ENCODE measurements around the gene ZNF43.
A peak's percentile ranks its signal among the peaks of the same experiment; 100 is the strongest.
"Not testable (repeated sequence)": the region's sequence is repeated elsewhere in the genome, so short reads cannot be mapped to it uniquely, and the experiment has no call there.

ZNF43 gene

DNA sequence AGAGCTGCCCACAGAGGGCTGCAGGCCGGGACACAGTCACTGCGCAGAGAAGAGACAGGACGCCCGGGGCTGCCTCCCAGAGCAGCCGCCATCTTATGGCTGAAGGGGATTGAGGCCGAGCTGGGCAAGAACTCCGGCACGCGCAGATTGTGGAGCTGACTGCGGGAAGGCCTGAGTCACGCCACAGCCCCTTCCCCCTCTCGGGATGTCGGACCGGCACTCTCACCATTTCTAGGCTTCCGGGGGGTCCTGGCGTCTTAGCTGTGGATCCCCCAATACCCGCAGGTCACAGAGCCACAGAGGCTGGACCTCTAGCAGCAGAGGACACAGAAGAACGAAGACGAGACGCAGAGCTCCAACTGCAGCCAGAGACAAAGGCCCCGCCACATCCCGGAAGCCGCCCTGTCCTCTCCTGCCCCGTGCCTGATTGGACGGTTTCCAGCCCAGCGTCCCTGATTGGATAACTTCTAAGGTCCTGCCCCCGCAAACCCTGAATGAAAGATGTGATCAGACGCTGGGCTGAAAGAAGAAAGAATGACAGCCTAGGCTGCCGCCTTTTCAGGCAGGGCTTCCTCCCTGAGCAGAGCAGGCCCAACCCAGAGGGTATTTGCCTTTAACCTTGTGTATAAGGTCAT, at the start of gene ZNF43:
ZNF43 (minus strand) TSS at position 373 of the 635 bp plus-strand sequence; CDS start at position 229, 144 bp downstream.
- peak; percentile 94 to 95 for DNase-seq

DNA sequence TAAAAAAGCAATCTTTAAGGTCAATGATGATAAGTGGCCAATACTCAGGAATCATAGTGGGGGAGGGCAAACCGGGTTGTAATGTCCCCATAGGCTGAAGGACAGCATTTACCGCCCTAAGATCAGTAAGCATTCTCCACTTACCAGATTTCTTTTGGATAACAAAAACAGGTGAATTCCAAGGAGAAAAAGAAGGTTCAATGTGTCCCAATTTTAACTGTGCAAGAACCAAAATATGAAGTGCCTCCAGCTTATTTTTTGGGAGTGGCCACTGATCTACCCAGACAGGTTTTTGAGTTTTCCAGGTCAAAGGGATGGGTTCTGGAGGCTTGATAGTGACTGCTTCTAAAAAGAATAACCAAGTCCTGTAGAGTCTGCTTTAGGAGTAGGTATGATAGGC, 49.5 kb upstream of the ZNF43 start:
- not testable (repeated sequence) for DNase-seq

DNA sequence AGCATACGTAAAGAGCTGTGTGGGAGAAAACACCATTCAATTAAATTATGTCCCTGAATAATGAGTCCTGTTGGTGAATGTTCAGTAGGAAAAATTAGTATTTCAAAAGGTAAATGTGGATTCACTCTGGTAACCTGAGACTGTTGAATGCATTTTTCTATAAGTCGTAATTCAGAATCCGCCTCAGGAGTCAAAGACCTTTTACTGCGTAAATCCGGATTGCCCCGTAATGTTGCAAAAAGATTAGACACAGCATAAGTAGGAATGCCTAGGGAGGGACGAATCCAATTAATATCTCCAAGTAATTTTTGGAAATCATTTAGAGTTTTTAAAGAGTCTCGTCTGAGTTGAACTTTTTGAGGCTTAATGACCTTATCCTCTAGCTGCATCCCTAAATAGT, 48.8 kb upstream of the ZNF43 start:
- not testable (repeated sequence) for DNase-seq

DNA sequence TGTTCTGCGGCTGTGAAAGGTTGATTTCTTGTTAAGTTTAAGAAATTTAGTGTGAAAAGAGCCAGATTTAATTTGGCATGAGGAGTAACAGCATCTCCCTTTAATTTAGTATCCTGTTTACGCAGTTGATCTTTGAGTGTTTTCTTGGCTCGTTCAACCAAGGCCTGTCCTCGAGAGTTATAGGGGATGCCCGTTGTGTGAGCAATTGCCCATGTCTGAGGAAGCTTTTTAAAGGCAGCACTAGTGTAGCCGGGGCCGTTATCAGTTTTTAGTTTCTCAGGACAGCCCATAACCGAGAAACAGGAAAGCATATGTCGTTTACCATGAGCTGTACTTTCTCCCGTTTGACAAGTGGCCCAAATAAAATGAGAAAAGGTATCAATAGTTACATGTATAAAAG, 47.5 kb upstream of the ZNF43 start:
- no peak for DNase-seq

DNA sequence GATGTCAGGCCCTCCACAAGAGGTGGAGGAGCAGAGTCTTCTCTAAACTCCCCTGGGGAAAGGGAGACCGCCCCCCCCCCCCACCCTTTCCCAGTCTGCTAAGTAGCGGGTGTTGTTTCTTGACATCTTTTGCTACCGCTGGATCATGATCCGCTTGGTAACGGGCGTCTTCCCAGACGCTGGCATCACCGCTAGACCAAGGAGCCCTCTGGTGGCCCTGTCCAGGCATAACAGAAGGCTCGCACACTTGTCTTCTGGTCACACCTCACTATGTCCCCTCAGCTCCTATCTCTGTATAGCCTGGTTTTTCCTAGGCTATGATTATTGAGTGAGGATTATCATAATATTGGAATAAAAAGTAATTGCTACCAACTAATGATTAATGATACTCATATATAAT, 44.8 kb upstream of the ZNF43 start:
- DNase-seq: not testable (repeated sequence)

DNA sequence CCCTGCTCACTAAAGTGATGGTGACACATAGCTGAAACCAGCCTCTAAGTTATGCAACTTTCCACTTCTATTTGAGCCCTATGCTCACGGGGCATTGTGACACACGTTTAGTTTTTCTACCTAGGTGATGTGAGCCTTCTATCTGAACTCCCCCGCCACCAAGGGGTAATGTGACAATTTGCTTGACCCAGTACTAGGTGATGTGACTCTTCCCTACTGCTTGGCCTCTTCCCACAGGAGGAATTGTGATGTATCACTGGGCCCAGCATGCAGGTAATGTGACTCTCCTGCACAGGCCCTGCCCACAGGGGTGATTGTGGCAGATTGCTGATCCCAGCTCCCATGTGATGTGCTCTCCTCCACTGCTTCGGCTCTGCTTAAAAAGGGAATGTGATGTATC, 42.7 kb upstream of the ZNF43 start:
- no peak for DNase-seq

DNA sequence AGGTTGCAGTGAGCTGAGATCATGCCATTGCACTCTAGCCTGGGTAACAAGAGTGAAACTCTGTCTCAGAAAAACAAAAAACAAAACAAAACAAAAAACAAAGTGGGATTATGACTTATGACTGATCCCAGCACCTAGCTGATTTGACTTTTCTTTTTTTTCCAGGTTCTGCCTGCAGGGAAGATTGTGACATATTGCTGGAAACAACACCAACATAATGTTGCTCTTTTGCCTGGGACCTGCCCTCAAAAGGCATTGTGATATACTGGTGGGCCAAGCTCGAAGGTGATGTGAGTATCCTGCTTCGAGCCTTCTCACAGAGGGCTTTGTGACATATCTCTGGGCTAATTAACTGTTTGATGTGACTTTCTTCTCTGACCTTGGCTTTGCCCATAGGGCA, 42.0 kb upstream of the ZNF43 start:
- DNase-seq: no peak

DNA sequence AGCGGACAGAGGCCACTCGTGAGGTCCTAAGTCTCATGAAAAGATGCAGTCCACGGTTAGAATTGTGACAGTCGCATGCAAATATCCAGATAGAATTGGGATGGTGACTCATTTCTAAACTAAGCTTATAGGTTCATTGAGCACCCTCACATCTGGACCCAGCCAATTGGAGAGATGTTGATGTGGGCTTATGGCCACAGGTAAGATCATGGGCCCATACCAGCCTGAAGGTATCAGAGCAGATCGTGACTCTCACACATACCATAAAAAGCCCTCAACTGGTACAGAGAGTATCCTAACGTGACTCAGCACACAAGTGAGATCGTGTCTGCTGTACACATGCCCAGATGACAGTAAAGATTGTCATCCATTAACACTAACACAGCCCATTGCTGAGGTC, 40.6 kb upstream of the ZNF43 start:
- not testable (repeated sequence) for DNase-seq

DNA sequence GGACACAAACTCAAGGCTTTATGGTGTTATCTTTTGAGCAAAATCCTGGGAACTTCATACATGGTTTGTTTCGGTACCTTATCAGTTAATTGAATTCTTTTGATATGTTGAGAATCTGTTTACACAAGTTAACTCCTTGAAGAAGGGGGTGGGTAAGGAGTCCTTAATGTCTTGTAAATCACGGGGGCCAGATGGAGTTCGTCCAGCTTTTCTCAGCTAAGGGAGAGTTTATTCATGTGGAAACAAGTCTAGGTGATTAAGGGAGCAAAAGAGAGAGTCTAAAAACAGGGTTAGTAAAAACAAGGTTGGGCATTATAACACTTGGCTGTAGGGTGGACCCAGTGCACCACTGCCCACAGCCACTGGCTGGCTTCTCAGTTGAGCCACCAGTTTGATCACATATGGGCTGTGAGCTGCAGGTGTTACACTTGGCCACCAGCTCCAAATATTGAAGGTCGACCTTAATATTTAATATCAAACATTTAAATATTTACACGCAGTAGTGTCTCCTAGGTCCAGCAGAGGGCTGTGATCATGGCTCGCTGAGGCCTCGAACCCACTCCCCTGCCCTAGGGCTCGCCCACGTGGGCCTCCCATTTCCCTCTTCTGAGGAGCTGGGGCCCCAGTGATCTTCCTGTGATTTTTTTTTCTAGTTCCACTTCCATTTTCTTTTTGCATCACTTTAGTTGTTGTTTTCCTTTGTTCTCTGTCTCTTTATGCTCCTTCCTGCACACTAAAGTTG, 21.0 kb upstream of the ZNF43 start:
- DNase-seq: no peak

DNA sequence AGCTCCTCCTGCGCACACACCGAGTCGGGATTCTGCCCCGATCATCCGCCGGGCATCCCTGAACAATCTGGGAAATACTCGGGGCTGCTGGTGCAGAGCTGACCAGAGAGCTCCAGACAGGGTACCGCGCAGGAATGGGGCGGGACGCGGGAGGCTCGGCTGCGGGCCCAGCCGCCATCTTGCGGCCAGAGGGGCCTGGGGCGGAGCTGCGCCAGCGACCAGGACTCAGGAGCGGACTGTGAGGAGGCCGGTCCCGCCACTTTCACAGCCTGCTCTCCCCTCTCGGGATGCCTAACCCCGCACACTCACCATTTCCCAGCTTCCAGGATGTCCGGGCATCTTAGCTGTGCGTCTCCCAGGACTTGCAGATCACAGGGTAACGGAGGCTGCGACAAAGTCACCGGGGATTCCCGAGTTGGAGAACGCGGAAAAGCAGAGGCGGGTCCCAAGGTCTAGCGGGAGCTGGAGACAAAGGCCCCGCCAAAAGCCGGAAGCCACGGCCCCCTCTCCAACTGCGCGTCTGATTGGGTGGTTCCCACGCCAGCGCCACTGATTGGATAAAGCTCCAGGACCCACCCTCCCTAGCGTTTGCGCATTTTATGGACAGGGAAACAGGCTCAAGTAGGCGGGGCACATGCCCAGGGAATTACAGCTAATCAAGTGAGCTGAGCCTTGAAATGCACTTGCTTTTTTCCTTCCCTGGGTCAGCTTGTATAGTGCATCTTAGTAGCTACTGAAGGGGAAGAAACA, 15.8 kb upstream of the ZNF43 start:
- DNase-seq: peak; percentile 90 to 92

DNA sequence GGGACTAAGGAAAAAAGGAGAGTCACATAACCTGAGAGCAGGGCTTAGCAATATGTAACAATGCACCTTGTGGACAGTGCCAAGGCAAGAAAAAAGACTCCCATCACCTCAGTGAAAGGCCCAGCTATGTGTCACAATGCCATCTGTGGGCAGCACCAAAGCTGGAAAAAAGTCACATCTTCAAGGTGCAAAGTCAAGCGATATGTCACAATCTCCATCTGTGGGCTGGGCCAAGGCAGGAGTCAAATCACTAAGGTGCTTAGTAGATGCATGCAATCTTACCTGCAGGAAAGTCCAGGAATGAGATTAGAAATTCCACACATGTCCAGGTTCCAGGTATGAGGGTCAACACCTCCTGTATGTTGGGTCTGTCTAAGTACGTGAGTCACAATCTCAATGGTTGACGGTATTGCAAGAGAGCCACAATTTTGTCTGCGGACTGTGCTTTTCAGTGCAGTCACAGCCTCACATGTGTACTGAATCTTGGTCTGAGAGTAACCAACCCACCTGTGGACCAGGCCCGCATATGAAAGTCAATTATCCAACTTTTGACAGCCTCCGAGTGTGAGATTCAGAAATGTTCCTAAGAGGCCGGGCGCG, 14.8 kb upstream of the ZNF43 start:
- no peak for DNase-seq

DNA sequence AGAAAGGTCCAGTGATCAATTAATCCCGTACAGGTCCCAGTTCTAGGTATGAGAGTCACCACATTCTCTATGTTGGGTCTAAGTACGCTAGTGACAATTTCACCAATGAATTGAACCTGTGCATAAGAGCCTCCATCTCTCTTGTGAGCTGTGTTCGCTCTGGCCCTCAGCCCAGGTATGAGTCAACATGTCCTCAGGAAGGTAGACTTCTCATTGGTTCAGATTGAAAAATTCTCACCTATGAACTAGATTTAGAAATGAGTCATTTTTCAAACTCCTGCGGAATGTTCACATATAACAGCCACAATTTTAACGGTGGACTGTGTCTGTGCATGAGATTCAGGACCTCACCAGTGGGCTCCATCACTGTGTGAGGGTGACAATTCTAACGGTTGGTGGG, 12.7 kb upstream of the ZNF43 start:
- DNase-seq: no peak

DNA sequence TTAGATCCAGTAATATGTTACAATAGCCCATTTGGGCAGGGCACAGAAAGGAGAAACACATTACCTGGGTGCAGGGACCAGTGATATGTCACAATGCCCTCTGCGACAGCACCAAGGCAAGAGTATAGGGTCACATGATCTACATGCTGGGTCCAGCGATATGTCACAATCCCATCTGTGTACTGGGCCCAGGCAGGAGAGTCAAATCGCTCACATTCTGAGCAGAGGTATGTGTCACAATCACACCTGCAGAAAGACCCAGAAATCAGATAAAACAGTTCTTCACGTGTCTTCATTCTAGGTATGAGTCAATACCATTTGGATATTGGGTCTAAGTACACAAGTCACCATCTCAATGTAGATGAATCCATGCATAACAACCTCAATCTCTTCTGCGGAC, 7.1 kb upstream of the ZNF43 start:
- no peak for DNase-seq

DNA sequence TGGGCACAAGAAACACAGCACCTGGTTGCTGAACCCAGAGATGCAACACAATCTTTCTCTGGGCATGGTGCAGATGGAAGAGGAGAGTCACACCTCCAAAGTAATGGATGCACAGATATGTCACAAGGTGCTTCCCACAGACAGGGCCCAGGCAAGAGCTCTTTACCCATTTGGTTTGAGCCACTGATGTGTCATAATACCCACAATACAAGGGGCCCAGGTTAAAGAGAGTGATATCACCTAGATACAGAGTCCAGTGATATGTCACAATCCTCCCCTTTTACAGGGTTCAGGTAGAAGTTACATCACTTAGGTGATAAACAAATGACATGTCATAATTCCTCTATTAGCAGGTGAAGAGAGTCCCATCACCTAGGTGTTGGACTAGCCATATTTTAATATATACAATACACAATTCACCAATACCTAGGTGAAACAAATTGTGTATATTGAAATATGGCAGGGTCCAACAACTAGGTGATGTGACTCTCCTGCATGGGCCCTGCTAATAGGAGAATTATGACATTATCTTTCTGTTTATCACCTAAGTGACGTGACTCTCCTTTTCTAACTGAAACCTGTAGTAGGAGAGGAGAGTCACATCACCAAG, 5.6 kb upstream of the ZNF43 start:
- no peak for DNase-seq

DNA sequence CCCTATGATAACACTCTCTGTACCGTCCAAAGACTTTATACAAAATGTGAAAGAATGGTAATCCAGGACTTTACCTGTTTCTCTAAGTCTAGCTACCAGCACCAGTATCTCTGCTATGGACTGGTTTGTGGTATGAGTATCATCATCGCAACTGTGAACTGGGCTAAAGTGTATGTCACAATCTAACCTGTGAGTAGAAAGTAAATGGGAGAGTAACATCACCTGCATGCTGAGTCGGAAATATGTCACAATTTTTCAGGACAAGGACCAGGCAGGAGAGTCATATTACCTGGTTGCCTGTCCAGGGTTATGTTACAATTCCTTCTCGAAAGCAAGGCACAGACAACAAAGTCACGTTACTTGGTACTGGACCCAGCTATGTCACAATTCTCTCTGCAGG, 5.1 kb upstream of the ZNF43 start:
- no peak for DNase-seq

DNA sequence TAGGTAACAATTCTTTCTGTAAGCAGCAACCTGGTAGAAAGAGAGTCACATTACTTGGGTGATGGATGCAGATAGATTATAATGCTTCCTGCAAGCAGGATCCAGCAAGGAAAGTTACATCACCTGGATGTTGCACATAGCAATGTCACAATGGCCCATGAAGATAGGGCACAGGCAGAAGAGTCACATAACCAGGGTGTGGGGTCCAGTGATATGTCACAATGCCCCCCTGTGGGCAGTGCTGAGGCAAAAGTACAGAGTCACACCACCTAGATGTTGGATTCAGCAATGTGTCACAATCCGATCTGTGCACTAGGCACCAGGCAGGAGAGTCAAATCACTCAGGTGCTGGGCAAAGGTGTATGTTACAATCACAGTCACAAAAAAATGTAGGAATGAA, 4.0 kb upstream of the ZNF43 start:
- DNase-seq: no peak

DNA sequence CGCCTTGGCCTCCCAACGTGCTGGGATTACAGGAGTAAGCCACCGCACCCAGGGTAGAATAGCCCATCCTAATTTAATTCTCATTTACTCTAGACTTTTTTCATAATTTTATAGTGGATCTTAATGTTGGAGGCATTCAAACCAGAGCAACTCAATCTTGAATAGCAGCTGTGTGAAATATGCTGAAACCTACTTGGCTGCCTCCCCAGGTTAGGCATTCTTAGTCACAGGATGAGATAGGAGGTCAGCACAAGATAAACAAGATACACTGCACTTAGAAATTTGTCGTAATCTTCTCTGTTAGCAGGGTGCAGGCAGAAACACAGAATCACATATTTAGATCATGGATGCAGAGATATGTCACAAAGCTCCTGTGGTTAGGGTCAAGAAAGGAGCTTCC, 2.7 kb upstream of the ZNF43 start:
- no peak for DNase-seq

DNA sequence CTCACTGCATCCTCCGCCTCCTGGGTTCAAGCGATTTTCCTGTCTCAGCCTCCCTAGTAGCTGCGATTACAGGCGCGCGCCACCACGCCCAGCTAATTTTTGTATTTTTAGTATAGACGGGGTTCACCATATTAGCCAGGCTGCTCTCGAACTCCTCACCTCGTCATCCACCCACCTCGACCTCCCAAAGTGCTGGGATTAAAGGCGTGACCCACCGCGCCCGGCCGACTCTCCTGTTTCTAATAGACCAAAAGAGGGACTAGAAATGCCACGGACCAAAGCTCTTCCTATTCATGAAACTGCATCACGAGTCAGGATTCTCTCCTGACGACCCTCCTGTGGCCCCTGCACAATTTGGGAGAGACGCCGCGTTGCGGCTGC, 563 bp downstream of the ZNF43 start:
- DNase-seq: no peak

DNA sequence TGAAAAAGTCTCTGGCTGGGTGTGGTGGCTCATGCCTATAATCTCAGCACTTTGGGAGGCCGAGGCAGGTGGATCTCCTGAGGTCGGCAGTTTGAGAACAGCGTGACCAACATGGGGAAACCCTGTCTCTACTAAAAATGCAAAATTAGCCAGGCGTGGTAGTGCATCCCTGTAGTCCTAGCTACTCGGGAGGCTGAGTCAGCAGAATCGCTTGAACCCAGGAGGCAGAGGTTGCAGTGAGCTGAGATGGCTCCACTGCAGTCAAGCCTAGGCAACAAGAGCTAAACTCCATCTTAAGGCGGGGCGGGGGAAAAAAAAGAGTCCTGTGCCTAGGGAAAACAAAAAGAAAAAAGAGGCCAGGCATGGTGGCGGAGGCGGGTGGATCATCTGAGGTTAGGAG, 2.2 kb downstream of the ZNF43 start:
- no peak for DNase-seq

DNA sequence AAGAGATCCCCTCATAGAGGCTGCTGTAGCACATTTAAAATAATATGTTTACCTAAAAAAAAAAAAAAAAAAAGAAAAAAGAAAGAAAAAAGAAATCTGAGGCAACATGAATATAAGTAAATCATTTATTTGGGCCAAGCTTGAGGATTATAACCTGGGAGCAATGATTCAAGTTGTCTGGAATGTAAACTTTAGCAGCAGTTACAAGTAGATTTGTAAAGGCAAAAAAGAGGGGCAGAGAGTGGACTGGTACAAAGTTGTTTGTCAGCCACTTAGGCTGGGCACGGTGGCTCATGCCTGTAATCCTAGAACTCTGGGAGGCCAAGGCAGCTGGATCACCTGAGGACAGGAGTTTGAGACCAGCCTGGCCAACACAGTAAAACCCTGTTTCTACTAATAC, 11.3 kb downstream of the ZNF43 start:
- no peak for DNase-seq

DNA sequence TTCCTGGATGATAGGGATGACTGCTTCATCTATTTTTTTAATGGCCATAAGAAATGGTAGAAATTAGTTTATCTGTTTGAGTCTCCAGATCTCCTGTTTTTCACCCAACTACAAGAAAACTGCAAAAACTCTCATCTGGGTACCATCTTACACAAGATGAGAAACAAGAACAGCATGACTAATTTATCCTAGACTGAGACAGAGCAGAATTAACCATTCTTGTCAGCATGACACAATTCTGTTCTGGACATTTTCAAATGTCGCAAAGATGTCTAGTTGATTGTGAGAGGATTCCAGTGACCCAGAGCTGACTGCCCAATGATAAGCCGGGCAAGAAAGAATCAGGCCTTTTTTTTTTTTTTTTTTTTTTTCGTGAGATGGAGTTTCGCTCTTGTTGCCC, 12.8 kb downstream of the ZNF43 start:
- DNase-seq: no peak

DNA sequence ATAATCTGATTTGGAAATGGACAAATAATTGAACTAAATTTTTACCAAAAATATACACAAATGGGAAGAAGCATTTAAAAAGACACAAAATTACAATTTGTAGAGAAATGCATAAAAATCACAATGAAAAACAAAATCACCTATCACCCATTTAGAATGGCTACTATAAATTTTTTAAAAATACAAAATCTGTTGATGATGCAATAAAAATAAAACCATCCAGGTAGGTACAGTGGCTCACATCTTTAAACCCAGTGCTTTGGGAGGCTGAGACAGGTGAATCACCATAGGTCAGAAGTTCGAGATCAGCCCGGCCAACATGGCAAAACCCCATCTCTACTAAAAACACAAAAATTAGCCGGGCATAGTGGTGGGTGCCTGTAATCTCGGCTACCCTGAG, 23.5 kb downstream of the ZNF43 start:
- DNase-seq: no peak

DNA sequence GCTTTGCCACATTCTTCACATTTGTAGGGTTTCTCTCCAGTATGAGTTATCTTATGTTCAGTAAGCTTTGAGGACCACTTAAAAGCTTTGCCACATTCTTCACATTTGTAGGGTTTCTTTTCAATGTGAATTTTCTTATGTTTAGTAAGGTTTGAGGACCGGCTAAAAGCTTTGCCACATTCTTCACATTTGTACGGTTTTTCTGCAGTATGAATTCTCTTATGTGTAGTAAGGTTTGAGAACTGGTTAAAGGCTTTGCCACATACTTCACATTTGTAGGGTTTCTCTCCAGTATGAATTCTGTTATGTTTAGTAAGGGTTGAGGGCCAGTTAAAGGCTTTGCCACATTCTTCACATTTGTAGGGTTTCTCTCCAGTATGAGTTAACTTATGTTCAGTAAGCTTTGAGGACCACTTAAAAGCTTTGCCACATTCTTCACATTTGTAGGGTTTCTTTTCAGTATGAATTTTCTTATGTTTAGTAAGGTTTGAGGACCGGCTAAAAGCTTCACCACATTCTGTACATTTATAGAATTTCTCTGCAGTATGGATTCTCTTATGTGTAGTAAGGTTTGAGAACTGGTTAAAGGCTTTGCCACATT, 27.5 kb downstream of the ZNF43 start:
- DNase-seq: not testable (repeated sequence)

Data from CD4-positive, alpha-beta T cell treated with Interleukin-4 for 1 hour (primary cell).